Retinal pigment epithelial cell (primary cell): ENCODE results near the gene SPTBN5.
A peak's percentile ranks its signal among the peaks of the same experiment; 100 is the strongest.

Experiments used
- DNase-seq: peaks from one replicate; pipeline ENCODE4 v3.0.0-alpha.2; 2010; ENCODE audit warnings: low read depth
- H3K4me3 ChIP-seq: 2 replicates; pipeline ENCODE4 v1.5.1; 2011; ENCODE audit warnings: mild to moderate bottlenecking, low read length, control low read depth, moderate library complexity
- TF ChIP-seq, protein P1 (sequence below): conservative IDR thresholded peaks from 2 replicates; pipeline ENCODE4 v1.5.1; 2011; ENCODE audit warnings: low read depth, low read length, control low read depth, inconsistent platforms

Gene SPTBN5

DNA sequence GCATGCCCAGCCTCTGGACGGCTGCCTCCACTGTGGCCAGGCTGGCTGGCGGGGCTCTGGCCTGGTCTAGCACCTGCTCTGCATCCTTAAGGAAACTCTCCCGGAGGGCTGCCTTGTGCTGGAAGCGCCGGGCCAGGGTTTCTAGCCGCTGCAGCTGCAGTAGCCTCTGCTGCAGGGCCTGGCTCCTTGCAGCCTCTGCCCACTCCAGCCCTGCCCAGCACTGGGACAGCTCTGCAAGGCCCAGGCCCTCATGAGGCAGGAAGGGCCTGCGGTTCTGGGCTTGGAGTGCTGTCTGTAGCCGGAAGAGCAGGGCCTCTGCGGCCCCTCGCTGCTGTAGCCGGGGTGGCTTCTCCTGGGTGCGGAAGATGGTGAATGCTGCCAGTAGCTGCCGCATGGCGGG is 8.0 kb downstream of the SPTBN5 start:
- no peak overlapping the region for H3K4me3 ChIP-seq

DNA sequence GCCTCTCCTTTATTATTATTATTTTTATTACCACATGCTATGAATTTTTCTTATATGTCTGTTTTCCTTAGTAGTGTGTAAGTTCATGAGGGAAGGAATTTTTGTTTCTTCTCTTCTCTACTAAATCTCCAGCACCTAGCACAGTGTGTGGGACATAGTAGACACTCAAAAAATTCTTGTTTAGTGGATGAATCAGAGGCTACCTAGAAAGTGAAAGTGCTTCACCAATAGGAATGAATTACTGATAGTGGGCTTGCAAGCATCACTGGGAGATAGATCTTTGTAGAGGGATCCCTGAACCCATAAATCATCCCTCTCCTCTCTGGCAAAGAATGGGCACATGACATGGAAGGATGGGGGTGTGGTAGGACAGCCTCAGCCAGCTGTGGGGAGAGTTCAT is 8.5 kb downstream of the SPTBN5 start:
- no peak overlapping the region for H3K4me3 ChIP-seq
- no peak for DNase-seq
- TF ChIP-seq, protein P1, sequence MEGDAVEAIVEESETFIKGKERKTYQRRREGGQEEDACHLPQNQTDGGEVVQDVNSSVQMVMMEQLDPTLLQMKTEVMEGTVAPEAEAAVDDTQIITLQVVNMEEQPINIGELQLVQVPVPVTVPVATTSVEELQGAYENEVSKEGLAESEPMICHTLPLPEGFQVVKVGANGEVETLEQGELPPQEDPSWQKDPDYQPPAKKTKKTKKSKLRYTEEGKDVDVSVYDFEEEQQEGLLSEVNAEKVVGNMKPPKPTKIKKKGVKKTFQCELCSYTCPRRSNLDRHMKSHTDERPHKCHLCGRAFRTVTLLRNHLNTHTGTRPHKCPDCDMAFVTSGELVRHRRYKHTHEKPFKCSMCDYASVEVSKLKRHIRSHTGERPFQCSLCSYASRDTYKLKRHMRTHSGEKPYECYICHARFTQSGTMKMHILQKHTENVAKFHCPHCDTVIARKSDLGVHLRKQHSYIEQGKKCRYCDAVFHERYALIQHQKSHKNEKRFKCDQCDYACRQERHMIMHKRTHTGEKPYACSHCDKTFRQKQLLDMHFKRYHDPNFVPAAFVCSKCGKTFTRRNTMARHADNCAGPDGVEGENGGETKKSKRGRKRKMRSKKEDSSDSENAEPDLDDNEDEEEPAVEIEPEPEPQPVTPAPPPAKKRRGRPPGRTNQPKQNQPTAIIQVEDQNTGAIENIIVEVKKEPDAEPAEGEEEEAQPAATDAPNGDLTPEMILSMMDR: no peak

More for the DNA sequence above, 8.0 kb downstream of the SPTBN5 start:
- TF ChIP-seq, protein P1: no peak
- DNase-seq: no peak

DNA sequence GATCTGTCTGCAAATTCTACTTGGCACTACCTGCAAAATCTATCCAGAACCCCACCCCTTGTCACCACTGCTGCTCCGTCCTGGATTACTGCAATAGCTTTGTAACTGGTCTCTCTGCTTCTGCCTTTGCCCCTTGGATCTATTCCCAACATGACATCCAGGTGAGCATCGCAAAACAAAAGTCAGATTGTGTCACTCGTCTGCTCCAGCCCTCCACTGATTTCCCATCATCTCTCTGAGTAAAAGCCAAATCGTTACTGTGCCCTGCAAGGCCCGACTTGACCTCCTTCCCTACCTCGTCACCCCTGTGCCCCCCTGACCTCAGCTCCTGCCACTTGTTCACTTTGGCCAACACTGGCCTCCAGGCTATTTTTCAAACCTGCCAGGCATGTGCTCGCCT is 9.4 kb downstream of the SPTBN5 start:
- H3K4me3 ChIP-seq: no peak overlapping the region
- DNase-seq: no peak
- TF ChIP-seq, protein P1: no peak

DNA sequence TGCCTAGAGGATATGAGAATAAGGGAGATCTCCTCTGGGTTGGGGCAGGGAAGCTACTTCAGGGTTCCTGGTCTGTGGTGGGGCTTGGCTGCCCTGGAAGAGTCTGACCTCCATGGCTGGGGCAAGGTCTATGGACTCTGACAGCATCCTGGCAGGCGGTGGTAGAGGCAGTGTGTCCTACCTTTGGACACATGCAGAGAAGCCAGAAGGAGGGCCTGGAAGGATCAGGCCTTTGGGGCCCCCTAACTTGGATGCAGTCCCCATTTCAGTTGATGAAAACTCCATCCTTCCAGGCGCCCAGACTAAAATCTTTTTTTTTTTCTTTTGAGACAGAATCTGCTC is 10.4 kb downstream of the SPTBN5 start:
- DNase-seq: no peak
- TF ChIP-seq, protein P1: no peak
- no peak overlapping the region for H3K4me3 ChIP-seq

DNA sequence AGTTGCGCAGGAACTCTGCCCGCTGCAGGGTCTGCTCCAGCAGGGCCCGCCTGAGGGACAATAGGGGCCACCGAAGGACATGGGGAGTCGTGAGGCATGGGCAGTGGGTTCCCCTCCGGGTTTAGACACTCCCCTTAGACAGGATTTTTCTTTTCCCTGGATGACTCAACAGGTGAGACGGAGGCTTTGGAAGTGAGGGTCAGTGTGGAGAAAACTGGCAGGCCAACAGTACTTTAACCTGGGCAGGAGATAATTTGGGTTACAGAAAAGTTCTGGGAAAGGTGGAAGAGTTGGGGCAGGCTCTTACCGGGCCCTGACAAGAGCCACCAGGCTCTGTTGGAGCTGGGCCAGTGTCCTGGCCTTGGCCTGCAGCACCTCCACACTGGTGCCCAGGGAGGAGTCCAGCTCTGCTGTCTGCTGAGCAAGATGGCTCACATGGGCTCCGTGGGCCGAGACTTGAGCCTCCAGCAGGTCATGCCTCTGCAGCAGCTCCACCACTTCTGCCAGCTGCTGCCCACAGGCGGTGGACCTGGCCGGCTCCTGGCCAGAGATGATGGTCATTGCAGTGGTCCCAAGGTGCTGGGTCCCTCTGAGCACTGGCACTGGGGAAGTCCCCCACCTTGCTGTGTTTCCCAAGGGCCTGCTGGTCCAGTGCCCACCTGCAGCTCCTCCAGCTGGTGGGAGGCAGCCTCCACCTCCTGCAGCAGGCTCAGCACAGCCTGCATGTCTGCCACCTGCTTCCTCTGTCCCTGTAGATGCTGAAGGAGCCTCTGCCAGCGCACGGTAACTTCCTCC is 11.0 kb downstream of the SPTBN5 start:
- no peak overlapping the region for H3K4me3 ChIP-seq
- DNase-seq: no peak
- TF ChIP-seq, protein P1: no peak

DNA sequence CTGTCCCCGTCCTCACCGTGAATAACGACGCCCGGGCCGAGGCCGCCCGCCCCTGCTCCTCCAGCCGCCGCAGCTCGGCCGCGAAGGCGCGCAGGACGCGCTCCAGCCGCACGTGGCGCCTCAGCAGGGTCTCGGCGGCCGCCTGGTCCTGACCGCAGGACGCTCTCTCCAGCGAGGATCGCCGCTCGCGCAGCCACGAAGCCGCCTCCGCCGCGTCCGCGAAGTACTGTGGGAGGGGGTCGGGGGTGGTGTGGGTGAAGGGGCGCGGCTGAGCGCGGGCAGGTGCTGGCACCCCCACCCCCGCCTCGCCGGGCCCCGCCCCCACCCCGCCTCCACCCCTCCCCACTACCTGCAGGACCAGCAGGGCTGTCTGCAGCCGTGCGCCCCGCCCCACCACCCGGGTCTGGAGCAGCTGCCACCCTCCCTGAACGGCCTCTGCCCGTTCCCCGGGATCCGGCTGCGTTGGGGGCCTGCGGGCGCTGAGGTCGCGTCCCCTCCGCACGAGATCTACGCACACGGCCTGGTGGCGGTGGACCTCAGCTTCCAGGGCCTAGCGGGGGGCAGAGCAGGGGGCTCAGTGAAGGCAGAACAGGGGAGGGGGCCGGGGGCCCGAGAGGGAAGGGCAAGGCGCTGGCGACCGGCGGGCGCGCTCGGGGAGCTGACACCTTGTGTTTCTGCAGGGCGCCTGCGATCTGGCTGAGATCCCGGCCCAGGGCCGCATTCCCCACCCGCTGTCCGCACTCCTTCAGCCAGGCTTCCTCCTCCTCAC is 11.7 kb downstream of the SPTBN5 start:
- TF ChIP-seq, protein P1: no peak
- no peak for DNase-seq
- peak overlapping the region; percentile 31 for H3K4me3 ChIP-seq

DNA sequence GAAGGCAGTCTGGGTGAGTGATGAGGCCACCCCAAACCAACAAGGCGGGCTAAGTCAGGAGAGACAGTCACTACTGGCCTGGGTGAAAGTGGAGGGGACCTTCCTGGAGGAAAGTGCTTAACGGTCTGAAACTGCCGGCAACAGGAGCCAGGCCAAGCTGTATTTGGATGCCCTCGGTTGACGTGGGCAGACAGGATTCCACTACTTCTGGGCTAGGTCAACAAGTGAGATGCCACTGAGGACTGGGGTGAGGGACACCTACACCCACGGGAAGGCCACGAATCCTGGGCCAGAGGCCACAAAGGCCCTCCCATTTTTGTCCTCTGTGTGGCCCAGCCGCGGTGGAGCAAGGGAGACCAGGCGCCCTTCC is 12.3 kb downstream of the SPTBN5 start:
- H3K4me3 ChIP-seq: no peak overlapping the region
- TF ChIP-seq, protein P1: no peak
- no peak for DNase-seq
